ENCODE measurements around the gene PDLIM4.
A peak's percentile ranks its signal among the peaks of the same experiment; 100 is the strongest.

PDLIM4 gene

GRCh38 chr5:132257131-132258101 is at the start of gene PDLIM4:
PDLIM4 (plus strand) TSS chr5:132257696; CDS start chr5:132257735, 39 bp downstream.
- DNase-seq = no peak

GRCh38 chr5:132207778-132208177 is 49.7 kb upstream of the PDLIM4 start:
- no peak for DNase-seq

GRCh38 chr5:132209131-132209530 is 48.4 kb upstream of the PDLIM4 start:
- no peak for DNase-seq

GRCh38 chr5:132209901-132210545 is 47.5 kb upstream of the PDLIM4 start:
- DNase-seq = no peak

GRCh38 chr5:132210944-132211343 is 46.6 kb upstream of the PDLIM4 start:
- DNase-seq = no peak

GRCh38 chr5:132211787-132212186 is 45.7 kb upstream of the PDLIM4 start:
- peak; percentile 55 for DNase-seq

GRCh38 chr5:132213666-132214065 is 43.8 kb upstream of the PDLIM4 start:
- no peak for DNase-seq

- no peak for DNase-seq
These were observed 43.0 kb upstream of the PDLIM4 start for GRCh38 chr5:132214491-132214890.

- DNase-seq = peak; percentile 94
These were observed 42.2 kb upstream of the PDLIM4 start for GRCh38 chr5:132215329-132215728.

- no peak for DNase-seq
These were observed 39.2 kb upstream of the PDLIM4 start for GRCh38 chr5:132218321-132218720.

- no peak for DNase-seq
These were observed 38.1 kb upstream of the PDLIM4 start for GRCh38 chr5:132219289-132219970.

- no peak for DNase-seq
These were observed 37.5 kb upstream of the PDLIM4 start for GRCh38 chr5:132219981-132220380.

- DNase-seq = no peak
These were observed 37.0 kb upstream of the PDLIM4 start for GRCh38 chr5:132220491-132220890.

GRCh38 chr5:132221781-132222648 is 35.5 kb upstream of the PDLIM4 start:
- peak; percentile 71 for DNase-seq

GRCh38 chr5:132222649-132223038 is 34.9 kb upstream of the PDLIM4 start:
- no peak for DNase-seq

- no peak for DNase-seq
These were observed 33.6 kb upstream of the PDLIM4 start for GRCh38 chr5:132223861-132224260.

GRCh38 chr5:132224716-132225115 is 32.8 kb upstream of the PDLIM4 start:
- no peak for DNase-seq

- DNase-seq = peak; percentile 77
These were observed 32.1 kb upstream of the PDLIM4 start for GRCh38 chr5:132225165-132226032.

- no peak for DNase-seq
These were observed 30.8 kb upstream of the PDLIM4 start for GRCh38 chr5:132226516-132227234.

GRCh38 chr5:132227235-132227484 is 30.3 kb upstream of the PDLIM4 start:
- DNase-seq = no peak

Data from NCI-H446 treated with DMSO at 0.1 percent for 48 hours (cell line).